Breast epithelium (tissue), 4 donors: ENCODE results near the gene TNS3. TPM values are rescaled to one million over a fixed set of nuclear protein-coding genes. Genes with fewer than 3 reads are reported as not detected.

Experiments used
- DNase-seq, 2 donors: peaks; one replicate each; pipeline ENCODE4 v3.0.0-alpha.2; 2019; ENCODE audit warnings: low spot score in 2 of 2
- H3K27ac ChIP-seq, 2 donors: fragments of 200-600 bp; sonication (generic) in 1 of 2; one replicate each; pipeline ENCODE4 v1.5.1; 2016 to 2019; ENCODE audit warnings: mild to moderate bottlenecking in 1 of 2
- H3K27me3 ChIP-seq, 2 donors: fragments of 200-600 bp; sonication (generic) in 1 of 2; one replicate each; pipeline versions ENCODE4 v1.5.1 to v1.6.0; 2017 to 2019; ENCODE audit warnings: control low read depth in 1 of 2, mild to moderate bottlenecking in 1 of 2
- H3K36me3 ChIP-seq: fragments of 200-600 bp; one replicate; pipeline ENCODE4 v1.5.1; 2019
- H3K4me1 ChIP-seq, 2 donors: fragments of 200-600 bp; sonication (generic); one replicate each; pipeline ENCODE4 v1.5.1; 2016 to 2019; ENCODE audit warnings: control low read depth in 1 of 2
- H3K4me3 ChIP-seq, 3 donors: fragments of 200-600 bp; sonication (generic); 1 replicate in 2 of 3; 2 replicates in 1 of 3; pipeline ENCODE4 v1.5.1; 2016 to 2019; ENCODE audit warnings: mild to moderate bottlenecking in 3 of 3, moderate library complexity in 2 of 3
- H3K9me3 ChIP-seq, 2 donors: fragments of 200-600 bp; sonication (generic) in 1 of 2; one replicate each; pipeline ENCODE4 v1.5.1; 2016 to 2019; ENCODE audit warnings: control low read depth in 1 of 2
- POLR2A ChIP-seq: fragments of 450-650 bp; IDR thresholded peaks from one replicate; pipeline ENCODE4 v1.6.1; 2016; ENCODE audit warnings: antibody characterized with exemption, mild to moderate bottlenecking, moderate library complexity
- POLR2AphosphoS5 ChIP-seq, 3 donors: sonication (generic); formaldehyde crosslinking; IDR thresholded peaks; one replicate each; pipeline ENCODE4 v1.6.1; 2017; ENCODE audit warnings: antibody characterized with exemption in 3 of 3
- intact Hi-C: fragments of 100-400 bp; cut with DNase I; formaldehyde crosslinking; loops from one replicate; pipeline ENCODE4 v1.15.1; 2023; ENCODE audit warnings: low total_unique reads
- total RNA-seq, 3 donors: library from RNA; depleted of rRNA; stranded (reverse); fragments of >200 nt; gene quantifications; one replicate each; pipeline ENCODE4 v1.1.0, GENCODE V29; 2016
- TF ChIP-seq, protein P1 (sequence below), 3 donors: fragments of 450-650 bp; IDR thresholded peaks; one replicate each; pipeline ENCODE4 v1.5.1; 2016 to 2017; ENCODE audit warnings: antibody characterized with exemption in 3 of 3, mild to moderate bottlenecking in 3 of 3, moderate library complexity in 3 of 3

Gene TNS3
- total RNA-seq, 3 donors from 2014 or later, result 41.0 to 78.1 (median 56.2) TPM

GRCh38 chr7:47291461-47292081 is 290.3 kb downstream of the TNS3 start:
- Histone ChIP-seq H3K27ac (no peak overlapping the region), H3K27me3 (no peaks in the 10 kb centered on the region), H3K4me1 (no peaks in the 10 kb centered on the region), H3K9me3 (no peaks in the 10 kb centered on the region), H3K36me3 (no peaks in the 10 kb centered on the region), H3K4me3 (no peak overlapping the region)
- no peak for DNase-seq
- intact Hi-C loops, result loop anchor here (10.0 kb wide), 1 partner anchor 157 kb away; no protein-coding TSS in a partner anchor
- no peak for TF ChIP-seq POLR2AphosphoS5 (IDR thresholded peaks at IDR 0.05)
- TF ChIP-seq, protein P1, sequence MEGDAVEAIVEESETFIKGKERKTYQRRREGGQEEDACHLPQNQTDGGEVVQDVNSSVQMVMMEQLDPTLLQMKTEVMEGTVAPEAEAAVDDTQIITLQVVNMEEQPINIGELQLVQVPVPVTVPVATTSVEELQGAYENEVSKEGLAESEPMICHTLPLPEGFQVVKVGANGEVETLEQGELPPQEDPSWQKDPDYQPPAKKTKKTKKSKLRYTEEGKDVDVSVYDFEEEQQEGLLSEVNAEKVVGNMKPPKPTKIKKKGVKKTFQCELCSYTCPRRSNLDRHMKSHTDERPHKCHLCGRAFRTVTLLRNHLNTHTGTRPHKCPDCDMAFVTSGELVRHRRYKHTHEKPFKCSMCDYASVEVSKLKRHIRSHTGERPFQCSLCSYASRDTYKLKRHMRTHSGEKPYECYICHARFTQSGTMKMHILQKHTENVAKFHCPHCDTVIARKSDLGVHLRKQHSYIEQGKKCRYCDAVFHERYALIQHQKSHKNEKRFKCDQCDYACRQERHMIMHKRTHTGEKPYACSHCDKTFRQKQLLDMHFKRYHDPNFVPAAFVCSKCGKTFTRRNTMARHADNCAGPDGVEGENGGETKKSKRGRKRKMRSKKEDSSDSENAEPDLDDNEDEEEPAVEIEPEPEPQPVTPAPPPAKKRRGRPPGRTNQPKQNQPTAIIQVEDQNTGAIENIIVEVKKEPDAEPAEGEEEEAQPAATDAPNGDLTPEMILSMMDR (IDR thresholded peaks at IDR 0.05), result no peak
- TF ChIP-seq POLR2A, result no peak

GRCh38 chr7:47290867-47291266 is 291.0 kb downstream of the TNS3 start:
- intact Hi-C loops, result loop anchor here (10.0 kb wide), 1 partner anchor 156 kb away; no protein-coding TSS in a partner anchor
- Histone ChIP-seq H3K4me3 (no peak overlapping the region), H3K4me1 (no peaks in the 10 kb centered on the region), H3K27ac (no peak overlapping the region), H3K36me3 (no peaks in the 10 kb centered on the region), H3K9me3 (no peaks in the 10 kb centered on the region), H3K27me3 (no peaks in the 10 kb centered on the region)
- TF ChIP-seq, protein P1 (IDR thresholded peaks at IDR 0.05), result no peak
- TF ChIP-seq POLR2AphosphoS5 (IDR thresholded peaks at IDR 0.05), result no peak
- no peak for TF ChIP-seq POLR2A
- DNase-seq, result no peak

GRCh38 chr7:47290466-47290865 is 291.4 kb downstream of the TNS3 start:
- Histone ChIP-seq H3K27ac (no peak overlapping the region), H3K36me3 (no peaks in the 10 kb centered on the region)

DNA sequence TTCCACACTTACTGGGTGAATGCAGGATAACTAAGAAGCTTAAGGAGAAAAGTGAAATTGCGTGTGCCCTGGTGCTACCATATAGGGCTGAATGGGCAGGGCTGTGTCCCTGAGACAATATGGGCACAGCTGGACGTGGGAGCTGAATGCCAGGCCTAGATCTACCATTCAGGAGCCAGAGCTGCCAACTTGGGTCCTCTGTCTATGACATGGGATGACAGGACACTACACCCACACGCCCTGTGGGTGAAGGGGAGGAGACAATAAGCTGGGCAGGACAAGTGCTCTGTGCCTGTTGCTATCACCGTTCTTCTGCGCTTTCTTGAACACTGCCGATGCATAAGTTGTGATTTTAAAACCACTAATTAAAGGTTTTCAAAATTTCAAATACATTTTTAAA is 293.9 kb downstream of the TNS3 start:
- Histone ChIP-seq H3K4me3 (no peak overlapping the region), H3K27ac (no peak overlapping the region), H3K4me1 (no peaks in the 10 kb centered on the region), H3K9me3 (no peaks in the 10 kb centered on the region), H3K27me3 (no peaks in the 10 kb centered on the region), H3K36me3 (no peaks in the 10 kb centered on the region)
- DNase-seq, result no peak
- TF ChIP-seq POLR2AphosphoS5 (IDR thresholded peaks at IDR 0.05), result no peak
- TF ChIP-seq, protein P1 (IDR thresholded peaks at IDR 0.05), result no peak
- no peak for TF ChIP-seq POLR2A
- intact Hi-C loops, result no loop called here

More at GRCh38 chr7:47290466-47290865, 291.4 kb downstream of the TNS3 start:
- H3K9me3 ChIP-seq, result no peaks in the 10 kb centered on the region
- no peak for TF ChIP-seq POLR2A
- TF ChIP-seq, protein P1 (IDR thresholded peaks at IDR 0.05), result no peak
- no peak for TF ChIP-seq POLR2AphosphoS5 (IDR thresholded peaks at IDR 0.05)
- H3K27me3 ChIP-seq, result no peaks in the 10 kb centered on the region
- intact Hi-C loops, result loop anchor here (10.0 kb wide), 1 partner anchor 156 kb away; no protein-coding TSS in a partner anchor
- DNase-seq, result no peak
- H3K4me3 ChIP-seq, result no peak overlapping the region
- H3K4me1 ChIP-seq, result no peaks in the 10 kb centered on the region

DNA sequence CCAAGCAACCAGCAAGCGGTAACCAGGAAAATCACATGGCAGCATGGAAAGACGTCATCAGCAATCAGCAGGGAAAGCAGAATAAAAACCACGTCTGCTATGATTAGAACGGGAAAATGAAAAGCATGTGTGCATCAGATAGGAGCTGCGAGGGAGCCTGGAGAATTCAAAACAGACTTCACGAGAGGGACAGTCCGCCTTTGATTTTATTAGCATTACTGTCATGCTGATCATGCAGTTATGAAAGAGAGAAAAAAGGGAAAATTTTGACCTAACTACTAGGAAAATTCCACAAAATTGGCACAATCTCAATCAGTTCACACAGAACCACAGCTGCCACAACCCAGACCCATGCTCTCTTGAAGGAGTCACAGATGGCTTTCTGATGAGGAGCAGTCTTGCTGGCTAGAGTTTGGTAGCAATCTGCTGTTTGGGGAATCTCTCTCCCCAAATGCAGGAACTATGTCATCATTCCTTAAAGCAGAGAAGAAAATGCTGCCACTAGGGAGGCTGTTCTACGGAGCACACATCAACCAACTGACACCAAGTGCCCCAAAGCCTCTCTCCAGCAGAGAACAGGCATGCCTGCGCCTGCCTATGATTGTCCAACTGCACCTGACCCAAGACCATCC is 295.9 kb downstream of the TNS3 start:
- Histone ChIP-seq H3K27me3 (no peaks in the 10 kb centered on the region), H3K27ac (peak overlapping the region; percentile 7 to 70), H3K9me3 (no peaks in the 10 kb centered on the region), H3K4me3 (no peak overlapping the region), H3K36me3 (no peaks in the 10 kb centered on the region), H3K4me1 (no peaks in the 10 kb centered on the region)
- intact Hi-C loops, result no loop called here
- TF ChIP-seq POLR2AphosphoS5 (IDR thresholded peaks at IDR 0.05), result peak in 2 of 3 donors; percentile 12 to 38
- TF ChIP-seq, protein P1 (IDR thresholded peaks at IDR 0.05), result no peak
- DNase-seq, result no peak
